Left lung (tissue), 10 donors: Measurements from ENCODE around the gene SLC6A17. TPM values are rescaled to one million over a fixed set of nuclear protein-coding genes. Genes with fewer than 3 reads are reported as not detected.

Source experiments
- ATAC-seq: fragments of 200-7000 bp; cut with Tn5 transposase; one replicate; pipeline ENCODE4 v1.9.1; 2020; ENCODE audit warnings: moderate library complexity
- DNase-seq, 4 donors: peaks; one replicate each; pipeline ENCODE4 v3.0.0-alpha.2; 2013 to 2020
- H3K27ac ChIP-seq, 2 donors: fragments of 200-600 bp; sonication (generic) in 1 of 2; one replicate each; pipeline versions ENCODE4 v1.5.0 to v1.8.0; 2020 to 2021
- H3K27me3 ChIP-seq, 2 donors: fragments of 200-600 bp; sonication (generic) in 1 of 2; one replicate each; pipeline versions ENCODE4 v1.5.0 to v1.8.0; 2020 to 2021
- H3K36me3 ChIP-seq, 2 donors: fragments of 200-600 bp; sonication (generic) in 1 of 2; one replicate each; pipeline versions ENCODE4 v1.5.0 to v1.8.0; 2020 to 2021
- H3K4me1 ChIP-seq, 2 donors: fragments of 200-600 bp; one replicate each; pipeline ENCODE4 v1.8.0; 2021
- H3K4me3 ChIP-seq, 2 donors: fragments of 200-600 bp; sonication (generic) in 1 of 2; one replicate each; pipeline versions ENCODE4 v1.5.0 to v1.8.0; 2020 to 2021; ENCODE audit warnings: mild to moderate bottlenecking in 1 of 2
- H3K9me3 ChIP-seq, 2 donors: fragments of 200-600 bp; sonication (generic) in 1 of 2; one replicate each; pipeline versions ENCODE4 v1.5.0 to v1.8.0; 2020 to 2021
- CTCF ChIP-seq, 2 donors: fragments of 200-600 bp; sonication (generic) in 1 of 2; IDR thresholded peaks; one replicate each; pipeline versions ENCODE4 v1.5.0 to v1.8.0; 2021; ENCODE audit warnings: antibody characterized with exemption in 2 of 2
- intact Hi-C, 2 donors: fragments of 100-400 bp; cut with DNase I; formaldehyde crosslinking; loops; one replicate each; pipeline versions ENCODE4 v1.11.2 to v1.14.2; 2022
- polyA plus RNA-seq, 6 donors: library from polyadenylated mRNA; unstranded; fragments of 120-200 nt; gene quantifications; one replicate each; pipeline ENCODE4 v1.2.1, GENCODE V29; 2013; ENCODE audit not compliant: insufficient read length in 6 of 6
- total RNA-seq, 2 donors: library from RNA; stranded (reverse); fragmentation: NEBNext Ultra II Directional; extraction: Animal tissue kit (Norgen Biotek cat#: 25700); gene quantifications; one replicate each; pipeline ENCODE4 v1.2.1, GENCODE V29; 2021
- donor health status: DM: no; HTN: yes; CAD: no.
- donor health status: DM: no; HTN: no; CAD: no.

Gene SLC6A17
- total and polyA plus RNA-seq, 8 donors = 0.03 to 0.13 (median 0.04) TPM; not detected in 1

DNA sequence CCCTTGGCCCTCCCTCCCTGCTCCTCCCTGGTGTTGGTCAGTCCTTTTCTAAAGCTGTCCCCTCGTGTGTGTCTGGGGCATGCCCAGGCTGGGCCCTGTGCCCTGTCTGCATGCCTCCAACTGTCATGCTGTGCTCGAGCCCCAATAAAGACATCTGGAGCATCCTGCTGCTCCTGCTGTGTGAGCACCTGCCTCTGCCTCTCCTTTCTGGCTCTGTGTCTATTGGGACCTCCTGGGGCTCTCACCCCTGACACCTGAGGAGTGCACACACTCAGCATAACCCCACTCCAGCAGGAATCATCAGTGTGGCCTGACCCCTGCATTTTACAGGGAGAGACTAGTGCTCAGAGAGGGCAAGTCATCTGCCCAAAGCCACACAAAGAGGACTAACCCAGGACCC is 83.6 kb downstream of the SLC6A17 start:
- DNase-seq (no peak), ATAC-seq (no peak)
- intact Hi-C loops = no loop called here

DNA sequence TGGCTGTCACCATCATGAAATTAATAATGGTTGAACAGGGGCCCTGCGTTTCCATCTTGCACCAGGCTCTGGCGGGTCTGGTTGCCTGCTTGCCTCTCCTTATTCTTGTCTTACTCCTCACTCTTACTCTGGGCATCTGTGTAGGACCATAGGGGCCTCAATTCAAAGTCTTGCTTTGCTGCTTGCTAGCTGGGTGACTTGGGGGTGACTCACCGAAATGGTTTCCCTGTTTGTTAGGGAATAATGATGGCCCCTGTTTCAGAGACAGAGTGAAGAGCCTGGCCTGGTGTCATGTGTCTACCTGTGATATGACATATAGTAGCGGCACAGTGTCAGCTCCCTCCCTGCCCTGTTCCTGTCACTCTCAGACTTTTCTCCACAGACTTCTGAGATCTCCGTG is 84.4 kb downstream of the SLC6A17 start:
- Histone ChIP-seq H3K36me3 (peaks cover 0 to 20% of the 10 kb centered on the region in 2 donors), H3K27ac (no peak overlapping the region), H3K9me3 (no peaks in the 10 kb centered on the region), H3K4me1 (peaks cover 0 to 21% of the 10 kb centered on the region in 2 donors), H3K27me3 (no peaks in the 10 kb centered on the region), H3K4me3 (no peak overlapping the region)
- no peak for DNase-seq
- no peak for ATAC-seq
- no peak for TF ChIP-seq CTCF (IDR thresholded peaks at IDR 0.05)
- intact Hi-C loops = no loop called here

More for the DNA sequence above, 83.6 kb downstream of the SLC6A17 start:
- peaks cover 0 to 16% of the 10 kb centered on the region in 2 donors for H3K4me1 ChIP-seq
- H3K9me3 ChIP-seq = no peaks in the 10 kb centered on the region
- no peaks in the 10 kb centered on the region for H3K27me3 ChIP-seq
- H3K4me3 ChIP-seq = no peak overlapping the region
- H3K36me3 ChIP-seq = peaks cover 0 to 24% of the 10 kb centered on the region in 2 donors
- no peak overlapping the region for H3K27ac ChIP-seq
- no peak for TF ChIP-seq CTCF (IDR thresholded peaks at IDR 0.05)

DNA sequence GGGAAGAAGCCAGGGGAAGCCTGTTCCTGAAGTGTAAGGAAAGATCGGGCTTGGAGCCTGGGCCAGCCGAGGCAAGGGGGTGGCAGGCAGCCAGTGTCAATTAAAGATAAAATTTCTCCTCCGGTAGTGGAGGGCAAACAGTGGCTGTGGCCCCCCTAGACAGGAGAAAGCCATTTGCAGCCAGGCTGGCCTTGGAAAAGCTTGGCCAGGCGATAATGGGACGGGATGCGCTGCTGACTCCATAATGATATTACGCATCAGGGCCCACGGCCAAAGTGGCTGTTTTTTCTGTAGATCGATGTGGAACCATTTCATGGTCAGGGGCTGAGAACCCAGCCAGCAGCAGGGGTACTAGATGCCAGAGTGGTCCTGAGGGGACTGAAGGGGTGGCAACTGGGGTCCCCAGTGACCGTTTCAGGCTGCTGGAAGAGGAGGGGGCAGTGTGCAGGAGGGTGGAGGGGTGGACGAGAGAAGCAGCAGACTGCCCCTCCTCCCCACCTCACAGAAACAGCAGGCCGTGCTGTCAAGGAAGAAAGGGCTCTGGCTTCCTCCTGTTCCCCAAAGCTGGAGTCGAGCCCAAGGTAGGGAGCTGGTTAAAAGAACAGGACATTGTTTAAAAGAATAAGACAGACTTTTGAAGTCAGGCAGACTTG is 85.0 kb downstream of the SLC6A17 start:
- peaks cover 0 to 18% of the 10 kb centered on the region in 2 donors for H3K36me3 ChIP-seq
- peaks cover 0 to 27% of the 10 kb centered on the region in 2 donors for H3K4me1 ChIP-seq
- H3K9me3 ChIP-seq = no peaks in the 10 kb centered on the region
- H3K27ac ChIP-seq = peak overlapping the region in 1 of 2 donors; percentile 5
- H3K27me3 ChIP-seq = no peaks in the 10 kb centered on the region
- intact Hi-C loops = no loop called here
- no peak for TF ChIP-seq CTCF (IDR thresholded peaks at IDR 0.05)
- DNase-seq (no peak), ATAC-seq (peak; percentile 23)
- no peak overlapping the region for H3K4me3 ChIP-seq

DNA sequence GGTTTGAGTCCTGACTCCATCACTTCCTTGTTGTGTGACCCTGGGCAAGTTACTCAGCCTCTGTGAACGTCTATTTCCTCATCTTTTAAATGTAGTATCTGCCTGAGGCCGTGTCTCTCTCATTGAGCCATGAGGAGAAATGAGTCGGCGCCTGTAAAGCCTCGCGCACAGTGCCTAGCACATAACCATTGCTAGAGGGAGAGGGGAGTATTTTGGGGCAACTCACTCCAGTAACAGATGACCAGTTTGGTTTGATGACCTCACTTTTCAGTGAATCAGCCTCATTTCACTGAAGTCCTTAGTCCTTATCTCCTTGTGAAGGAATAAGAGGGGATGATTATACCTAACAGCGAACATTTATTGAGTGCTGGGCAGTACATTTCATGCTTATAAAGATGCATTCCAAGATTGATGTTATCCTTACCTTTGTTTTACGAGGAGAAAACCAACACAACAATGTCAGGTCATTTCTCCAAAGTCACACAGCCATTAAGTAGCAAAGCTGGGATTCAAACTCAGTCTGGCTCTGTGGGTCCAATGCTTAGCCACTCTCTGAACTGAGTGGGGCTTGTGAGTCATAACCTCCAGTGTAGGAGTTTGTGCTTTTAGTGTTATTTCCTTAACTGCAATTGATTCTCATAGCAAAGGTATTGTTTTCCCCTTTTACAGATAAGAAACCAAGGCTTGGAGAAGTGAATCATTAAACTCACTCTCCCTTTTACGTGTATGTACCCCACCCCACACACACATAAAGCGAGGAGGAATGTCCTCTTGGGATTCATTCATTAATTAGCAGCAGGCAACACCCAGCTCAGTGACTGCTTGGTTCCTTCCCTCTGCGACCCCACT is 85.8 kb downstream of the SLC6A17 start:
- Histone ChIP-seq H3K27me3 (no peaks in the 10 kb centered on the region), H3K9me3 (no peaks in the 10 kb centered on the region), H3K4me1 (peaks cover 0 to 27% of the 10 kb centered on the region in 2 donors), H3K4me3 (no peak overlapping the region), H3K27ac (peak overlapping the region in 1 of 2 donors; percentile 5), H3K36me3 (peaks cover 0 to 14% of the 10 kb centered on the region in 2 donors)
- intact Hi-C loops = no loop called here
- DNase-seq (no peak), ATAC-seq (peak; percentile 66)
- no peak for TF ChIP-seq CTCF (IDR thresholded peaks at IDR 0.05)
